ENCODE data around the gene TAC3. TPM values are rescaled to one million over a fixed set of nuclear protein-coding genes. Genes with fewer than 3 reads are reported as not detected.
"Not testable (repeated sequence)": the region's sequence is repeated elsewhere in the genome, so short reads cannot be mapped to it uniquely, and the experiment has no call there.

TAC3 gene
- total RNA-seq, 2 experiments from 2014 or later: not detected

GRCh38 chr12:56983386-56983785 lies 32.9 kb downstream of the TAC3 start:
- no peak for DNase-seq
- H3K9me3 Mint-ChIP-seq (ENCODE audit: low read depth): no peaks in the 10 kb centered on the region
- CTCF ChIA-PET: no interaction called here
- no peak overlapping the region for H3K4me3 Mint-ChIP-seq
- H3K27me3 Mint-ChIP-seq: peaks cover 4% of the 10 kb centered on the region
- no peaks in the 10 kb centered on the region for H3K36me3 Mint-ChIP-seq
- H3K27ac Mint-ChIP-seq: no peak overlapping the region
- ATAC-seq: no peak
- peaks cover 6% of the 10 kb centered on the region for H3K4me1 Mint-ChIP-seq

GRCh38 chr12:56982578-56983236 lies 33.6 kb downstream of the TAC3 start:
- H3K36me3 Mint-ChIP-seq; H3K4me1 Mint-ChIP-seq; H3K27ac Mint-ChIP-seq; DNase-seq; CTCF ChIA-PET; H3K27me3 Mint-ChIP-seq; H3K4me3 Mint-ChIP-seq; ATAC-seq; H3K9me3 Mint-ChIP-seq (ENCODE audit: low read depth): not testable (repeated sequence)

GRCh38 chr12:56980941-56981530 lies 35.3 kb downstream of the TAC3 start:
- Mint-ChIP-seq H3K9me3 (ENCODE audit: low read depth) (no peaks in the 10 kb centered on the region), H3K4me3 (no peak overlapping the region), H3K36me3 (no peaks in the 10 kb centered on the region), H3K4me1 (peaks cover 1% of the 10 kb centered on the region), H3K27ac (no peak overlapping the region), H3K27me3 (no peaks in the 10 kb centered on the region)
- no peak for DNase-seq
- CTCF ChIA-PET: interaction anchor here (1.2 kb wide), 1 partner anchor 21 kb away, joined by 4 read pairs; no protein-coding TSS in a partner anchor
- no peak for ATAC-seq

- Mint-ChIP-seq H3K4me1 (no peaks in the 10 kb centered on the region), H3K4me3 (no peak overlapping the region), H3K27ac (no peak overlapping the region), H3K27me3 (no peaks in the 10 kb centered on the region), H3K9me3 (ENCODE audit: low read depth) (no peaks in the 10 kb centered on the region), H3K36me3 (peaks cover under 1% of the 10 kb centered on the region)
- ATAC-seq: no peak
- DNase-seq: no peak
- CTCF ChIA-PET: no interaction called here
Observed at GRCh38 chr12:56980268-56980667, 36.1 kb downstream of the TAC3 start.

- no peak for DNase-seq
- Mint-ChIP-seq H3K27me3 (no peaks in the 10 kb centered on the region), H3K9me3 (ENCODE audit: low read depth) (no peaks in the 10 kb centered on the region), H3K27ac (no peak overlapping the region), H3K4me3 (no peak overlapping the region), H3K36me3 (peaks cover 2% of the 10 kb centered on the region), H3K4me1 (no peaks in the 10 kb centered on the region)
- CTCF ChIA-PET: interaction anchor here (1.9 kb wide), 1 partner anchor 8 kb away, joined by 7 read pairs; no protein-coding TSS in a partner anchor
- no peak for ATAC-seq
Observed at GRCh38 chr12:56979628-56980027, 36.7 kb downstream of the TAC3 start.

- Mint-ChIP-seq H3K4me1 (no peaks in the 10 kb centered on the region), H3K27me3 (no peaks in the 10 kb centered on the region), H3K9me3 (ENCODE audit: low read depth) (no peaks in the 10 kb centered on the region), H3K27ac (no peak overlapping the region), H3K36me3 (peaks cover 2% of the 10 kb centered on the region), H3K4me3 (no peak overlapping the region)
- CTCF ChIA-PET: interaction anchor here (1.9 kb wide), 1 partner anchor 9 kb away, joined by 7 read pairs; no protein-coding TSS in a partner anchor
- ATAC-seq: no peak
- no peak for DNase-seq
Observed at GRCh38 chr12:56978397-56979138, 37.8 kb downstream of the TAC3 start.

- H3K27me3 Mint-ChIP-seq; CTCF ChIA-PET; H3K36me3 Mint-ChIP-seq; DNase-seq; H3K9me3 Mint-ChIP-seq (ENCODE audit: low read depth); H3K27ac Mint-ChIP-seq; H3K4me3 Mint-ChIP-seq; ATAC-seq; H3K4me1 Mint-ChIP-seq: not testable (repeated sequence)
Observed at GRCh38 chr12:56977361-56977760, 39.0 kb downstream of the TAC3 start.

GRCh38 chr12:56974224-56974623 lies 42.1 kb downstream of the TAC3 start:
- DNase-seq; H3K4me3 Mint-ChIP-seq; H3K36me3 Mint-ChIP-seq; ATAC-seq; H3K9me3 Mint-ChIP-seq (ENCODE audit: low read depth); CTCF ChIA-PET; H3K27me3 Mint-ChIP-seq; H3K4me1 Mint-ChIP-seq; H3K27ac Mint-ChIP-seq: not testable (repeated sequence)

- H3K27ac Mint-ChIP-seq; CTCF ChIA-PET; H3K27me3 Mint-ChIP-seq; H3K9me3 Mint-ChIP-seq (ENCODE audit: low read depth); H3K4me3 Mint-ChIP-seq; H3K36me3 Mint-ChIP-seq; ATAC-seq; DNase-seq; H3K4me1 Mint-ChIP-seq: not testable (repeated sequence)
Observed at GRCh38 chr12:56968910-56969309, 47.4 kb downstream of the TAC3 start.

- not testable (repeated sequence) for H3K27me3 Mint-ChIP-seq, ATAC-seq
Observed at GRCh38 chr12:56965997-56966642, 50.2 kb downstream of the TAC3 start.

GRCh38 chr12:56965124-56965523 lies 51.2 kb downstream of the TAC3 start:
- peaks cover 12% of the 10 kb centered on the region for H3K27me3 Mint-ChIP-seq
- ATAC-seq; H3K36me3 Mint-ChIP-seq; H3K4me3 Mint-ChIP-seq; CTCF ChIA-PET; DNase-seq; H3K4me1 Mint-ChIP-seq; H3K27ac Mint-ChIP-seq; H3K9me3 Mint-ChIP-seq (ENCODE audit: low read depth): not testable (repeated sequence)

More at GRCh38 chr12:56965997-56966642, 50.2 kb downstream of the TAC3 start:
- H3K36me3 Mint-ChIP-seq; H3K4me1 Mint-ChIP-seq; H3K9me3 Mint-ChIP-seq (ENCODE audit: low read depth); H3K4me3 Mint-ChIP-seq; DNase-seq; CTCF ChIA-PET; H3K27ac Mint-ChIP-seq: not testable (repeated sequence)

GRCh38 chr12:56963557-56963956 lies 52.8 kb downstream of the TAC3 start:
- DNase-seq; CTCF ChIA-PET; H3K9me3 Mint-ChIP-seq (ENCODE audit: low read depth); H3K4me1 Mint-ChIP-seq; H3K36me3 Mint-ChIP-seq; ATAC-seq; H3K27ac Mint-ChIP-seq; H3K4me3 Mint-ChIP-seq: not testable (repeated sequence)
- peaks cover 18% of the 10 kb centered on the region for H3K27me3 Mint-ChIP-seq

- H3K4me3 Mint-ChIP-seq; H3K27ac Mint-ChIP-seq; ATAC-seq; CTCF ChIA-PET; H3K9me3 Mint-ChIP-seq (ENCODE audit: low read depth); H3K36me3 Mint-ChIP-seq; H3K4me1 Mint-ChIP-seq; DNase-seq: not testable (repeated sequence)
- peaks cover 18% of the 10 kb centered on the region for H3K27me3 Mint-ChIP-seq
Observed at GRCh38 chr12:56962247-56962646, 54.1 kb downstream of the TAC3 start.
